GM12891 (cell line): ENCODE data around the gene MAP3K20.
A peak's percentile ranks its signal among the peaks of the same experiment; 100 is the strongest.
"Not testable (repeated sequence)": the region's sequence is repeated elsewhere in the genome, so short reads cannot be mapped to it uniquely, and the experiment has no call there.

ENCODE experiments used
- DNase-seq: peaks from one replicate; pipeline ENCODE4 v3.0.0; 2011; ENCODE audit warnings: low spot score; ENCODE audit not compliant: insufficient read length
- FAIRE-seq: peaks from 2 replicates; lab custom pipeline; 2011; peaks lifted over from hg19 to GRCh38; lab: Jason Lieb, UNC
- PAX5 ChIP-seq: IDR thresholded peaks from 2 replicates; pipeline ENCODE4 v1.6.1; 2011; ENCODE audit warnings: low read length, moderate library complexity, mild to moderate bottlenecking; ENCODE audit not compliant: insufficient read depth, severe bottlenecking
- POLR2A ChIP-seq: IDR thresholded peaks from 2 replicates; pipeline ENCODE4 v1.6.1; 2011; ENCODE audit warnings: low read depth, low read length, control low read depth
- POLR2AphosphoS5 ChIP-seq: IDR thresholded peaks from 2 replicates; pipeline ENCODE4 v1.6.1; 2011; ENCODE audit warnings: low read depth, low read length, control low read depth
- POU2F2 ChIP-seq: IDR thresholded peaks from 2 replicates; pipeline ENCODE4 v1.6.1; 2011; ENCODE audit warnings: low read depth, mild to moderate bottlenecking, control low read depth, low read length, moderate library complexity
- SPI1 ChIP-seq: IDR thresholded peaks from 2 replicates; pipeline ENCODE4 v1.6.1; 2011; ENCODE audit warnings: low read depth, low read length, control low read depth
- TAF1 ChIP-seq: IDR thresholded peaks from 2 replicates; pipeline ENCODE4 v1.6.1; 2011; ENCODE audit warnings: low read depth, low read length, control low read depth

MAP3K20 gene

GRCh38 chr2:173171924-173172643, 96.4 kb downstream of the MAP3K20 start:
- FAIRE-seq = no peak
- no peak for DNase-seq
- TF ChIP-seq POU2F2 (no peak), POLR2A (no peak), SPI1 (no peak), TAF1 (no peak), PAX5 (no peak), POLR2AphosphoS5 (no peak)

GRCh38 chr2:173174339-173174738, 98.7 kb downstream of the MAP3K20 start:
- not testable (repeated sequence) for FAIRE-seq, DNase-seq

GRCh38 chr2:173175222-173175621, 99.6 kb downstream of the MAP3K20 start:
- TF ChIP-seq POU2F2 (no peak), TAF1 (no peak), SPI1 (no peak), POLR2A (no peak), POLR2AphosphoS5 (no peak), PAX5 (no peak)
- FAIRE-seq (no peak), DNase-seq (no peak)

- DNase-seq (no peak), FAIRE-seq (no peak)
- TF ChIP-seq POLR2AphosphoS5 = no peak
- no peak for TF ChIP-seq SPI1
- no peak for TF ChIP-seq PAX5
- no peak for TF ChIP-seq POLR2A
Measured at GRCh38 chr2:173181982-173182381, 106.3 kb downstream of the MAP3K20 start.

- TF ChIP-seq SPI1 (no peak), POU2F2 (no peak), POLR2AphosphoS5 (no peak), TAF1 (no peak), POLR2A (no peak), PAX5 (no peak)
- FAIRE-seq (no peak), DNase-seq (no peak)
Measured at GRCh38 chr2:173184031-173185004, 108.7 kb downstream of the MAP3K20 start.

GRCh38 chr2:173185437-173185836, 109.8 kb downstream of the MAP3K20 start:
- DNase-seq (no peak), FAIRE-seq (no peak)
- TF ChIP-seq TAF1 = no peak
- TF ChIP-seq PAX5 = no peak
- TF ChIP-seq SPI1 = no peak
- no peak for TF ChIP-seq POU2F2
- TF ChIP-seq POLR2AphosphoS5 = no peak
- TF ChIP-seq POLR2A = no peak

DNA sequence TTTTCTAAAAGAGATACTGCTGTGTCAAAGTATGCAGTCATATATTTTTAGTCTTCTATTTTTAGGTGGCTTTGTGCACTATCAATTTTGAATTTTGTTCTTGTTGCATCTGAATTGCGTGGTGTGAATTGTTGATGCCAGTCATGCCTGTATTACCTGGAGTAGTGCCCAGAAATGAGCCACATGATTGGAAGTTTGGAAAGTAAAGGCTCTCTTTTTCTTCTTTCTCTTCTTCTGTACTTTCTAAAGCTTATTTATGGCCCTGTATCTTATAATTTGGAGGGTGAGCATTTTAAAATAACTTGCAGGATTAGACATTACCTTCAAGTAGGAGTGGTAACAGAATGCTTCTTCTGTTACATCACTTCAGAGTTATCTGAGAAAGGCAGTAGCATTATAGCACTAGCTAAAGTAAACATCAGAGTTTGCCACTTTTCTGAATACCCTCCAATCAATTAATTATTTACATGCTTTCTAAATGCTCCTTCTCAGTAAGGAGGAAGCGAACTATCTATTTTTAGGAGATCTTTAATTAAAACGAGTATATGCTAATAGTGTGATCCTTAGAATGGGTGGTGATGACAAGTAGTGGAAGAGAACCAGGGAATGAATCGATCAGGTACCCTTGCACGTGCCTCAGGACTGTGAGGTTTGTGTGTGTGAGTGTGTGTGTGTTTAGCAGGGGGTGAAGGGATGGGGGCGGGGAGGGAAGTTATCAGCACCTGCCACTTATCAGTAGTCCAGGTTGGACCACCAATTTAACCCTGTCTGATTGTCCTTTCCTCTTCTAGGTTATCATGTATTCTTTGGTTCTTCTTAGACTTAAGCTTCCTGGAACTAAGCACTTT, 112.5 kb downstream of the MAP3K20 start:
- DNase-seq (no peak), FAIRE-seq (peak; percentile 71)

GRCh38 chr2:173191601-173192000, 116.0 kb downstream of the MAP3K20 start:
- FAIRE-seq = no peak
- TF ChIP-seq TAF1 (no peak), POLR2A (no peak), SPI1 (no peak), POU2F2 (no peak), PAX5 (no peak), POLR2AphosphoS5 (no peak)

More for the DNA sequence above, 112.5 kb downstream of the MAP3K20 start:
- TF ChIP-seq TAF1 (no peak), SPI1 (no peak), POLR2A (no peak), POU2F2 (no peak), POLR2AphosphoS5 (no peak), PAX5 (no peak)

DNA sequence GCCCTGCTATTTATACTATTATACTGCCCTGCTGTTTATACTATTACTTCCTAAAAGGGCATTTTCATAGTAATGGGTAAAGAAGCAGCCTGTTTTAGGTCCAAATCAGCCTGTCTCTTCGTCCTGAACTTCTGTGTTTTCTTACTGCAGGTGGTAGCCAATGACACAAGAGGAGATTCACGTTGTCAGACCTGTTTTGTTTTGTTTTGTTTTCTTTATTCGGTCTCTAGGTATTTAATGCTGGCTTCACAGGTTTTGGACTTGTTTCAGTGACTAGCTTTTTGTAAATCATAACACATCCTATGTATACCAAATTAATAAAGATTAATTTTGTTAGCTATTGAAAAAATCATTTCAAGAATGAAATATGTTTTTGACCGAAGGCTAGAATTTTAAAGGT, 116.4 kb downstream of the MAP3K20 start:
- no peak for FAIRE-seq
- TF ChIP-seq TAF1 (no peak), POU2F2 (no peak), POLR2A (no peak), PAX5 (no peak), SPI1 (no peak), POLR2AphosphoS5 (no peak)
- DNase-seq = no peak

More at GRCh38 chr2:173191601-173192000, 116.0 kb downstream of the MAP3K20 start:
- DNase-seq = no peak

DNA sequence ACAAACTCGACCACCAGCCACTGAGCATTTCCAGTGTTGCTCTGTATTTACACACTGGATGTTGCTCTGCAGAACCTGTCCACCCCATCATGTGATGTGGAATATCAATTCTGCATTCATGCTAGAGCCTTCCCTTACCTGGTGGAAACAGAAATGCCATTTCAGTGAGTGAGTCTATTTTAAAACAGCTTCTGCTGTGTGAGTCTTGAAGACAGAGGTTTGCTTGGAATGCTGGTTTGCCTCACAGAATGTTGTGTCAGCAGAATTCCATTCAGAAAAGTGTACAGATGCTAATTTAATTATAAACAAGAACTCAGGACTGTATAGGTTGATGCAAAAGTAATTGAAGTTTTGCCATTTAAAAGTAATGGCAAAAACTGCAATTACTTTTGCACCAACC, 118.3 kb downstream of the MAP3K20 start:
- no peak for TF ChIP-seq TAF1
- TF ChIP-seq PAX5 = no peak
- no peak for TF ChIP-seq POLR2A
- no peak for TF ChIP-seq POU2F2
- TF ChIP-seq SPI1 = no peak
- TF ChIP-seq POLR2AphosphoS5 = no peak
- peak; percentile 13 for FAIRE-seq
- DNase-seq = no peak
